MCF 10A (cell line): Measurements from ENCODE around the gene ARHGAP25. TPM values are rescaled to one million over a fixed set of nuclear protein-coding genes. Genes with fewer than 3 reads are reported as not detected.
A peak's percentile ranks its signal among the peaks of the same experiment; 100 is the strongest.

Experiments
- BruUV-seq: library from RNA; stranded (reverse); fragments of 400-500 nt; replicated peaks from 2 replicates; lab custom pipeline; 2021; lab: Mats Ljungman, UMichigan
- CTCF ChIA-PET: fragments of 300-600 bp; sonication (Branson Sonifier 250); formaldehyde crosslinking; extraction: SDS; loops from one replicate; lab custom pipeline; 2021; ENCODE audit warnings: antibody characterized with exemption, inconsistent platforms; lab: Yijun Ruan, JAX
- POLR2A ChIA-PET: fragments of 300-600, 350-650 bp; sonication (Branson Sonifier 250); formaldehyde crosslinking; extraction: SDS; loops from one replicate; lab custom pipeline; 2020; ENCODE audit warnings: antibody characterized with exemption, inconsistent platforms; lab: Yijun Ruan, JAX
- DNase-seq: peaks from one replicate; pipeline ENCODE4 v3.0.0-alpha.2; 2018; ENCODE audit not compliant: unreplicated experiment
- H3K27ac Mint-ChIP-seq: one replicate; pipeline ENCODE4 v1.8.0; 2022; ENCODE audit warnings: mild to moderate bottlenecking, low read depth, mixed read lengths; ENCODE audit not compliant: unreplicated experiment
- H3K27me3 Mint-ChIP-seq: one replicate; pipeline ENCODE4 v1.8.0; 2022; ENCODE audit warnings: mixed read lengths; ENCODE audit not compliant: insufficient read depth, unreplicated experiment
- H3K36me3 Mint-ChIP-seq: one replicate; pipeline ENCODE4 v1.8.0; 2022; ENCODE audit warnings: mild to moderate bottlenecking, moderate library complexity, mixed read lengths; ENCODE audit not compliant: insufficient read depth, unreplicated experiment
- H3K4me1 Mint-ChIP-seq: one replicate; pipeline ENCODE4 v1.8.0; 2022; ENCODE audit warnings: mixed read lengths; ENCODE audit not compliant: insufficient read depth, unreplicated experiment
- H3K4me3 Mint-ChIP-seq: one replicate; pipeline ENCODE4 v1.8.0; 2022; ENCODE audit warnings: mild to moderate bottlenecking, moderate library complexity, mixed read lengths; ENCODE audit not compliant: unreplicated experiment
- H3K9me3 Mint-ChIP-seq: one replicate; pipeline ENCODE4 v1.8.0; 2022; ENCODE audit warnings: mixed read lengths; ENCODE audit not compliant: unreplicated experiment
- intact Hi-C: fragments of 100-400 bp; cut with micrococcal nuclease; formaldehyde crosslinking; loops from 2 replicates; pipeline ENCODE4 v1.14.1; 2022
- total RNA-seq: library from RNA; stranded (reverse); gene quantifications from 2 replicates; pipeline ENCODE4 v1.2.3, GENCODE V29; 2022
- TF ChIP-seq, protein P1 (sequence below): fragments of 200-600 bp; IDR thresholded peaks from one replicate; pipeline ENCODE4 v1.8.0; 2022; ENCODE audit warnings: antibody characterized with exemption, mild to moderate bottlenecking; ENCODE audit not compliant: unreplicated experiment

ARHGAP25 gene
- total RNA-seq, 1 experiment from 2014 or later, result 0.93 TPM

DNA sequence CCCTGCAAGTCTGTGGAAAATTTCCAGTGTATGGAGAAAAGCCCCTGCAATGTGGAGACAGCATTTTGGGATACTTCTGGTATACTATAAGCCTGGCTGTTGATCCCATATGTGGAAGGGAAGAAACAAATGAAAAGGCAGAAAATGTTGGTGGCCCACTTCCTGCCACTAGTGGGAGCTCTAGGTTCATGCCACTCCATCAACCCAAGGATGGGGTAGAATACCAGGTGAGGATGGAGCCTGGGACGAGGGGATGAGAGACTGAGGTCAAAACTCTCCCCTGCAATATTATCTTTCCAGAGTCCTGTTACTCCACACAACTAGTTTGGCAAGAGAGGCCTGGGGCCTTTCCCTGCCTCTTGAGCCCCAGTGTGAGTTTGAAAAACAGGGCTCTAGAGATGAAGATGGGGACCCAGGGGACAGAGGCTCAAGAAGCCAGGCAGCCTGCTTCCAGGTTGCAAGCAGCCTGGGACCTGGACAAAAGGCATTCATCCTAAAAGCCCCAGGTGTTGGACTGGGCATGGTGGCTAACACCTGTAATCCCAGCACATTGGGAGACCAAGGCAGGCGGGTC is 104.7 kb downstream of the ARHGAP25 start:
- Mint-ChIP-seq H3K27me3 (no peaks in the 10 kb centered on the region), H3K4me3 (no peak overlapping the region), H3K36me3 (no peaks in the 10 kb centered on the region), H3K27ac (no peak overlapping the region), H3K9me3 (no peaks in the 10 kb centered on the region), H3K4me1 (no peaks in the 10 kb centered on the region)
- BruUV-seq, result no TSS peak
- CTCF ChIA-PET, result interaction anchor here (0.6 to 2.4 kb wide), 15 partner anchors 9 to 478 kb away, joined by 3 to 14 read pairs (median 4); no protein-coding TSS in a partner anchor
- POLR2A ChIA-PET, result interaction anchor here (0.8 kb wide), 1 partner anchor 88 kb away, joined by 3 read pairs; no protein-coding TSS in a partner anchor
- DNase-seq, result peak; percentile 46
- TF ChIP-seq, protein P1, sequence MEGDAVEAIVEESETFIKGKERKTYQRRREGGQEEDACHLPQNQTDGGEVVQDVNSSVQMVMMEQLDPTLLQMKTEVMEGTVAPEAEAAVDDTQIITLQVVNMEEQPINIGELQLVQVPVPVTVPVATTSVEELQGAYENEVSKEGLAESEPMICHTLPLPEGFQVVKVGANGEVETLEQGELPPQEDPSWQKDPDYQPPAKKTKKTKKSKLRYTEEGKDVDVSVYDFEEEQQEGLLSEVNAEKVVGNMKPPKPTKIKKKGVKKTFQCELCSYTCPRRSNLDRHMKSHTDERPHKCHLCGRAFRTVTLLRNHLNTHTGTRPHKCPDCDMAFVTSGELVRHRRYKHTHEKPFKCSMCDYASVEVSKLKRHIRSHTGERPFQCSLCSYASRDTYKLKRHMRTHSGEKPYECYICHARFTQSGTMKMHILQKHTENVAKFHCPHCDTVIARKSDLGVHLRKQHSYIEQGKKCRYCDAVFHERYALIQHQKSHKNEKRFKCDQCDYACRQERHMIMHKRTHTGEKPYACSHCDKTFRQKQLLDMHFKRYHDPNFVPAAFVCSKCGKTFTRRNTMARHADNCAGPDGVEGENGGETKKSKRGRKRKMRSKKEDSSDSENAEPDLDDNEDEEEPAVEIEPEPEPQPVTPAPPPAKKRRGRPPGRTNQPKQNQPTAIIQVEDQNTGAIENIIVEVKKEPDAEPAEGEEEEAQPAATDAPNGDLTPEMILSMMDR, result peak; percentile 47
- intact Hi-C loops, result loop anchor here (1.0 to 5.0 kb wide), 3 partner anchors 68 to 377 kb away; no protein-coding TSS in a partner anchor

GRCh38 chr2:68845043-68845442 is 110.4 kb downstream of the ARHGAP25 start:
- H3K4me1 Mint-ChIP-seq, result no peaks in the 10 kb centered on the region
- no TSS peak for BruUV-seq
- intact Hi-C loops, result no loop called here
- no peaks in the 10 kb centered on the region for H3K36me3 Mint-ChIP-seq
- no peak overlapping the region for H3K4me3 Mint-ChIP-seq
- peaks cover 22% of the 10 kb centered on the region for H3K27me3 Mint-ChIP-seq
- no peaks in the 10 kb centered on the region for H3K9me3 Mint-ChIP-seq
- no peak overlapping the region for H3K27ac Mint-ChIP-seq
- ChIA-PET CTCF (interaction anchor here (0.6 to 3.5 kb wide), 4 partner anchors 44 to 93 kb away, joined by 3 to 14 read pairs (median 4); no protein-coding TSS in a partner anchor), POLR2A (interaction anchor here (0.5 to 2.2 kb wide), 3 partner anchors 16 to 1069 kb away, joined by 3 to 5 read pairs (median 4); no protein-coding TSS in a partner anchor)
- no peak for DNase-seq
- TF ChIP-seq, protein P1, result no peak

- ChIA-PET POLR2A (interaction anchor here (2.2 kb wide), 1 partner anchor 17 kb away, joined by 5 read pairs; no protein-coding TSS in a partner anchor), CTCF (interaction anchor here (1.0 to 3.5 kb wide), 5 partner anchors 10 to 94 kb away, joined by 3 to 14 read pairs (median 7); no protein-coding TSS in a partner anchor)
- DNase-seq, result no peak
- no TSS peak for BruUV-seq
- H3K4me3 Mint-ChIP-seq, result no peak overlapping the region
- H3K36me3 Mint-ChIP-seq, result no peaks in the 10 kb centered on the region
- H3K9me3 Mint-ChIP-seq, result no peaks in the 10 kb centered on the region
- H3K27ac Mint-ChIP-seq, result no peak overlapping the region
- H3K27me3 Mint-ChIP-seq, result peaks cover 24% of the 10 kb centered on the region
- H3K4me1 Mint-ChIP-seq, result no peaks in the 10 kb centered on the region
- TF ChIP-seq, protein P1, result no peak
- intact Hi-C loops, result no loop called here
Measured at GRCh38 chr2:68846091-68846490, 111.5 kb downstream of the ARHGAP25 start.

DNA sequence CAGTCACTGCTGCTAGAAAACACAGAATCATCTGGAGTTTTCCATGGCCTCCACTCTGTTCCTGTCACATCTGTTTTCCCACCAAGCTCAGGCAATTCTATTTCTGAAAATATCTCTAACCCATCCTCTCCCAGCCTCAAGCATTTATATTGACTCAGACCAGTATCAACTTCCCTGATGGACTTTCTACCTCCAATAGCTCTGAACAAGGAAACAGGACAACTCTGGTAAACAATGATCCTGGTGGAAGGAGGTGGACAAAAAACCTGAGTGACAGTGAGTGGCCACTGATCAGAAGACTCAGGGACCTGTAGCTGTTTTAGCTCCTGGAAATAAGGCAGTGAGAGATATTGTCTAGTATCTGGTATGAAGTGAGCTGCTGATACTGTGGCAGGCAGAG is 113.1 kb downstream of the ARHGAP25 start:
- Mint-ChIP-seq H3K36me3 (no peaks in the 10 kb centered on the region), H3K4me1 (no peaks in the 10 kb centered on the region), H3K9me3 (no peaks in the 10 kb centered on the region), H3K27ac (no peak overlapping the region), H3K4me3 (no peak overlapping the region), H3K27me3 (peaks cover 24% of the 10 kb centered on the region)
- POLR2A ChIA-PET, result interaction anchor here (2.3 kb wide), 1 partner anchor 20 kb away, joined by 7 read pairs; no protein-coding TSS in a partner anchor
- TF ChIP-seq, protein P1, result no peak
- intact Hi-C loops, result no loop called here
- CTCF ChIA-PET, result interaction anchor here (0.6 to 2.6 kb wide), 3 partner anchors 9 to 96 kb away, joined by 3 to 12 read pairs (median 9); no protein-coding TSS in a partner anchor
- no peak for DNase-seq
- BruUV-seq, result no TSS peak
